ENCODE measurements around the gene FANCC.

The FANCC gene

DNA sequence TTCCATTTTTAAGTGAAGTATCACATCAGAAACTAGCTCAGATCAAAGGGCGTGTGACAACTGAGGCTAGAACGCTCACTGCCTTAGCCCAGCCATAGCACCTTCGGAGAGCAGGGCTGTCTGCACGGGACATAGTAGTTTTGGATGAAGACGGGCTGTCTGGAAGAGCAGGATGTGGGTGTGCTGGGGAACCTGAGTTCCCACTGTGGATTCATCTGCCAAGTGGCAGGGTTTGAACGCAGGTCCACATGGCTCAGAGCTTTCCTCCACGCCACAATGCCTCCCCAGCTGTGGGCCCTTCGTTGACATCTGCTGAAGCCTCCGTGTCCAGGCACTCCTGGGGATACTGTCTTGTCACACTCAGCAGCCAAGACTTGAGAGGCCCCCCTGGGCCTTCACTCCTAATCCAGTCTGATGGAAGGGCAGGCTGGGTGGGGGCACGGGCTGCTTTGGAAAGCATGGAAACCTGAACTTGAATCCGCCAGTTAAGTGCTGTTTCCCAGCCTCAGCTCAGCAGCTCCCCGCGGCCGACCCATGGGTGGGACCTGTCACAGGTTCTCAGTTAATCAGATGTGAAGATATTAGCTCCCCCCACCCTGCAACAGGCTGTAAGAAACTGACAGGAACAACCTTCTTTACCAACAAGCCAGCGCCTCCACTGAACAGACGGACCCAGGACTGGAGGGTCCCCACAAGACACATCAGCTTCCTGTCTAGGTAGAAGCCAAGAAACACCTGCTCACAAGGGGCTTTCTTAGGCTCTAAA, 228.1 kb downstream of the FANCC start:
- ATAC-seq (ENCODE audit: insufficient read depth, low read depth), result no peak
- TF ChIP-seq, protein P1, sequence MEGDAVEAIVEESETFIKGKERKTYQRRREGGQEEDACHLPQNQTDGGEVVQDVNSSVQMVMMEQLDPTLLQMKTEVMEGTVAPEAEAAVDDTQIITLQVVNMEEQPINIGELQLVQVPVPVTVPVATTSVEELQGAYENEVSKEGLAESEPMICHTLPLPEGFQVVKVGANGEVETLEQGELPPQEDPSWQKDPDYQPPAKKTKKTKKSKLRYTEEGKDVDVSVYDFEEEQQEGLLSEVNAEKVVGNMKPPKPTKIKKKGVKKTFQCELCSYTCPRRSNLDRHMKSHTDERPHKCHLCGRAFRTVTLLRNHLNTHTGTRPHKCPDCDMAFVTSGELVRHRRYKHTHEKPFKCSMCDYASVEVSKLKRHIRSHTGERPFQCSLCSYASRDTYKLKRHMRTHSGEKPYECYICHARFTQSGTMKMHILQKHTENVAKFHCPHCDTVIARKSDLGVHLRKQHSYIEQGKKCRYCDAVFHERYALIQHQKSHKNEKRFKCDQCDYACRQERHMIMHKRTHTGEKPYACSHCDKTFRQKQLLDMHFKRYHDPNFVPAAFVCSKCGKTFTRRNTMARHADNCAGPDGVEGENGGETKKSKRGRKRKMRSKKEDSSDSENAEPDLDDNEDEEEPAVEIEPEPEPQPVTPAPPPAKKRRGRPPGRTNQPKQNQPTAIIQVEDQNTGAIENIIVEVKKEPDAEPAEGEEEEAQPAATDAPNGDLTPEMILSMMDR (IDR thresholded peaks at IDR 0.05; ENCODE audit: borderline replicate concordance, extremely low read depth, low read length, poor library complexity, severe bottlenecking), result no peak
- no peak for TF ChIP-seq EZH2 (IDR thresholded peaks at IDR 0.05; ENCODE audit: borderline replicate concordance, low read depth, low read length, severe bottlenecking)
- no peaks in the 10 kb centered on the region for H3K9me3 ChIP-seq (ENCODE audit: insufficient read depth, low read length, severe bottlenecking)
- H3K79me2 ChIP-seq (ENCODE audit: insufficient read depth, low read length), result no peaks in the 10 kb centered on the region
- DNase-seq, result no peak
- no peak overlapping the region; the same call in 1 of the 2 replicates for H3K27ac ChIP-seq (ENCODE audit: low read length)
- H3K4me1 ChIP-seq (ENCODE audit: insufficient read depth, low read length), result 0 out of 2 replicates have a peak, but pooled peaks cover 4% of the 10 kb centered on the region
- no peaks in the 10 kb centered on the region for H3K27me3 ChIP-seq (ENCODE audit: insufficient read depth, low read length, poor library complexity)
- H2AFZ ChIP-seq (ENCODE audit: low read depth, low read length), result no peak overlapping the region
- no peaks in the 10 kb centered on the region for H3K36me3 ChIP-seq (ENCODE audit: insufficient read depth, low read length)
- no peaks in the 10 kb centered on the region for H4K20me1 ChIP-seq (ENCODE audit: insufficient read depth, low read length)
- H3K9ac ChIP-seq (ENCODE audit: low read depth, low read length), result no peak overlapping the region
- no peak overlapping the region for H3K4me3 ChIP-seq (ENCODE audit: low read depth in 1 of 2, low read length in 2 of 2)
- H3K4me2 ChIP-seq (ENCODE audit: insufficient read depth, low read length), result no peak overlapping the region

DNA sequence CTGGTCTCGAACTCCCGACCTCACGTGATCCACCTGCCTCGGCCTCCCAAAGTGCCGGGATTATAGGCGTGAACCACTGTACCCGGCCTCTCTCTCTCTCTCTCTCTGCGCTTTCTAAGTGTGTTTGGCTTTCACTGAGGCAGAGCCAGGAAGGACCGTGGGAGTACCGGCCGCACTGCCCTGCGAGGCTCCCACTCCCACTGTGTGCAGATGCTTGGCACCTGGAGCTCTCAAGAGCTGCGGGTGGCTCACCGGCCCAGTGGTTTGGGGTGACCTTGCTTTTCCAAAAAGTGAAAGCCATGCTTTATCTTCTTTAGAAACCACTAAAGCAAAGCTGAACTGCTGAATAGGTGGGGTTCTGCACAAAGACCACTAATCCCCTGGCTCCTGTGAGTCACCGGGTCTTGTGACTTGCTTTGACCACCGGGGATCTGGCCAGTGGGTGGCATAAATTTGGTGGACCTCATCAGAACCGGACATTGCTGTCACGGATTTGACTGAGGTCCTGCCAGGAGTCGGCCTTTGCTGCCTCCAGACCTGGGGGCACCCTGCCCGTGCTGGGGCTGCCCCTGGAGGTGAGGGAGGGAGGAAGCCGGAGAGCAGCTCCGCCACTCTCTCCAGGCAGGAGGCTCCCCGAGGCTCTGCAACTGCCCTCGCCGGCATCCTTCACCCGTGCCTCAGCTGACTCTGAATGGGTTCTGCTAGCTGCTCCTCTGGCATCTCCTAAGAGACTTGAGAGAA, 228.9 kb downstream of the FANCC start:
- H3K36me3 ChIP-seq (ENCODE audit: insufficient read depth, low read length), result peaks cover under 1% of the 10 kb centered on the region; the same call in 1 of the 2 replicates
- no peak overlapping the region for H3K4me3 ChIP-seq (ENCODE audit: low read depth in 1 of 2, low read length in 2 of 2)
- ATAC-seq (ENCODE audit: insufficient read depth, low read depth), result no peak
- H3K9ac ChIP-seq (ENCODE audit: low read depth, low read length), result no peak overlapping the region
- H3K4me1 ChIP-seq (ENCODE audit: insufficient read depth, low read length), result 0 out of 2 replicates have a peak, but pooled peaks cover 4% of the 10 kb centered on the region
- H3K27ac ChIP-seq (ENCODE audit: low read length), result no peak overlapping the region
- no peaks in the 10 kb centered on the region for H4K20me1 ChIP-seq (ENCODE audit: insufficient read depth, low read length)
- H3K9me3 ChIP-seq (ENCODE audit: insufficient read depth, low read length, severe bottlenecking), result no peaks in the 10 kb centered on the region
- no peaks in the 10 kb centered on the region for H3K79me2 ChIP-seq (ENCODE audit: insufficient read depth, low read length)
- no peak for TF ChIP-seq EZH2 (IDR thresholded peaks at IDR 0.05; ENCODE audit: borderline replicate concordance, low read depth, low read length, severe bottlenecking)
- TF ChIP-seq, protein P1 (IDR thresholded peaks at IDR 0.05; ENCODE audit: borderline replicate concordance, extremely low read depth, low read length, poor library complexity, severe bottlenecking), result no peak
- H2AFZ ChIP-seq (ENCODE audit: low read depth, low read length), result no peak overlapping the region
- no peak overlapping the region for H3K4me2 ChIP-seq (ENCODE audit: insufficient read depth, low read length)
- no peaks in the 10 kb centered on the region for H3K27me3 ChIP-seq (ENCODE audit: insufficient read depth, low read length, poor library complexity)
- no peak for DNase-seq

DNA sequence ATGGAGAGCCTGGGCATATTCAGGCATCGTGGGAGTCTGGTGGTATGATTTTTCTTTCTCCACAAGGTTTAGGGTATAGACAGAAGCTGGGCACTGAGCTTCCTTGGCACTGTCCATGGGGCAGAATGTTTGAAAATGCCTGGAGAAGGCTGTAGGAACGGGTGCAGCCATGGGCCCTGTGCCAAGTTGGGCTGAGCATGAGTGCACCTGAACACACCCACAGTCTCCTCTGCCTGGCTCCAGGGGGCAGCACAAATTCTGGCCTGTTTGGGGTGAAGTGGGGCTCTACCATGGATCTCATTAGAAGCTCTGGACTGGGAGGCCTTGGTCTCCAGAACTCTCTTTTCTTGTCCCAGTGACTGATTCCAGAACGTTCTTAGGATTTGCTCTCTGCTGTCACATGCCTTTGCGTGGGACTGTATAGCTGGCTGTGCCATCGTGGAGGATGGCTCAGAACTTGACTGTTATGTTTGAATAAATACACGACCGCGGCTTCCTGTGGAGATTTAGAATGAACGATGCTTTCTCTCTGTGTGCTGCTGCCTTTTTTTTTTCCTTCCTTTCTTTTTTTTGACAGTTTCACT, 229.8 kb downstream of the FANCC start:
- no peaks in the 10 kb centered on the region for H3K79me2 ChIP-seq (ENCODE audit: insufficient read depth, low read length)
- no peaks in the 10 kb centered on the region for H3K9me3 ChIP-seq (ENCODE audit: insufficient read depth, low read length, severe bottlenecking)
- H3K4me3 ChIP-seq (ENCODE audit: low read depth in 1 of 2, low read length in 2 of 2), result no peak overlapping the region
- no peaks in the 10 kb centered on the region for H3K27me3 ChIP-seq (ENCODE audit: insufficient read depth, low read length, poor library complexity)
- no peak overlapping the region for H2AFZ ChIP-seq (ENCODE audit: low read depth, low read length)
- DNase-seq, result no peak
- H3K36me3 ChIP-seq (ENCODE audit: insufficient read depth, low read length), result peaks cover 6% of the 10 kb centered on the region; the same call in 1 of the 2 replicates
- H3K27ac ChIP-seq (ENCODE audit: low read length), result no peak overlapping the region
- 0 out of 2 replicates have a peak, but pooled peaks cover 4% of the 10 kb centered on the region for H3K4me1 ChIP-seq (ENCODE audit: insufficient read depth, low read length)
- TF ChIP-seq EZH2 (IDR thresholded peaks at IDR 0.05; ENCODE audit: borderline replicate concordance, low read depth, low read length, severe bottlenecking), result no peak
- TF ChIP-seq, protein P1 (IDR thresholded peaks at IDR 0.05; ENCODE audit: borderline replicate concordance, extremely low read depth, low read length, poor library complexity, severe bottlenecking), result peak; percentile 13
- no peak overlapping the region for H3K9ac ChIP-seq (ENCODE audit: low read depth, low read length)
- H3K4me2 ChIP-seq (ENCODE audit: insufficient read depth, low read length), result no peak overlapping the region
- ATAC-seq (ENCODE audit: insufficient read depth, low read depth), result 0 out of 3 replicates have a peak, but pooled peaks have one; percentile 24
- H4K20me1 ChIP-seq (ENCODE audit: insufficient read depth, low read length), result no peaks in the 10 kb centered on the region

All from DND-41 (cell line).